SK-N-SH (cell line): ENCODE results near the gene PDE2A. TPM values are rescaled to one million over a fixed set of nuclear protein-coding genes. Genes with fewer than 3 reads are reported as not detected.

ENCODE experiments used
- CTCF ChIA-PET: fragments of 300-600, 350-600 bp; formaldehyde crosslinking; extraction: SDS; loops from one replicate; lab custom pipeline; 2021; lab: Yijun Ruan, JAX
- POLR2A ChIA-PET: fragments of 350-600 bp; sonication (Branson Sonifier 250); formaldehyde crosslinking; extraction: SDS; loops from one replicate; lab custom pipeline; 2020; ENCODE audit warnings: antibody characterized with exemption, inconsistent platforms; lab: Yijun Ruan, JAX
- DNase-seq: peaks from one replicate; pipeline ENCODE4 v3.0.0; 2012
- H2AFZ ChIP-seq: fragments of 200-600 bp; sonication (generic); 2 replicates; pipeline ENCODE4 v1.8.1; 2016; ENCODE audit warnings: antibody characterized with exemption, mild to moderate bottlenecking, low read depth
- H3F3A ChIP-seq: fragments of 200-600 bp; sonication (generic); replicated peaks from 2 replicates; pipeline ENCODE3; 2016; ENCODE audit warnings: antibody characterized with exemption, mild to moderate bottlenecking; ENCODE audit not compliant: insufficient read depth
- H3K27ac ChIP-seq, 2 experiments: fragments of 200-500 bp in 1 of 2; fragments of 200-600 bp in 1 of 2; sonication (Bioruptor generic) in 1 of 2; sonication (generic), shearing (Covaris generic) in 1 of 2; 2 replicates each; pipeline versions ENCODE4 v1.5.1 to v1.6.1; 2014 to 2016; ENCODE audit warnings: low read depth in 2 of 2, inconsistent platforms in 1 of 2, low read length in 1 of 2, mild to moderate bottlenecking in 1 of 2, mixed read lengths in 1 of 2
- H3K27me3 ChIP-seq: fragments of 200-600 bp; sonication (generic), shearing (Covaris generic); 2 replicates; pipeline ENCODE4 v1.6.1; 2016; ENCODE audit warnings: mixed run types; ENCODE audit not compliant: insufficient read depth
- H3K36me3 ChIP-seq, 2 experiments: fragments of 200-500 bp in 1 of 2; fragments of 200-600 bp in 1 of 2; sonication (Bioruptor generic) in 1 of 2; sonication (generic) in 1 of 2; replicated peaks in 1 of 2; 2 replicates each; pipeline versions ENCODE3 to v1.5.1; 2014 to 2016; ENCODE audit warnings: low read length in 1 of 2, mild to moderate bottlenecking in 1 of 2; ENCODE audit not compliant: insufficient read depth in 2 of 2, control insufficient read depth in 1 of 2
- H3K4me1 ChIP-seq, 2 experiments: fragments of 200-500 bp in 1 of 2; fragments of 200-600 bp in 1 of 2; sonication (Bioruptor generic) in 1 of 2; sonication (generic), shearing (Covaris generic) in 1 of 2; 2 replicates each; pipeline versions ENCODE4 v1.5.1 to v1.6.1; 2014 to 2016; ENCODE audit warnings: low read depth in 1 of 2, low read length in 1 of 2, mixed run types in 1 of 2; ENCODE audit not compliant: insufficient read depth in 2 of 2, control insufficient read depth in 1 of 2
- H3K4me2 ChIP-seq: fragments of 200-600 bp; sonication (generic), shearing (Covaris generic); 2 replicates; pipeline ENCODE4 v1.6.1; 2017; ENCODE audit warnings: mixed run types
- H3K4me3 ChIP-seq, 2 experiments: fragments of 200-500 bp in 1 of 2; fragments of 200-600 bp in 1 of 2; sonication (Bioruptor generic) in 1 of 2; sonication (generic), shearing (Covaris generic) in 1 of 2; 2 replicates each; pipeline versions ENCODE4 v1.5.1 to v1.8.1; 2014 to 2016; ENCODE audit warnings: low read depth in 2 of 2, inconsistent platforms in 1 of 2, low read length in 1 of 2, mild to moderate bottlenecking in 1 of 2, mixed read lengths in 1 of 2, moderate library complexity in 1 of 2
- H3K79me2 ChIP-seq: fragments of 200-600 bp; sonication (generic); 2 replicates; pipeline ENCODE4 v1.8.1; 2017; ENCODE audit warnings: mild to moderate bottlenecking; ENCODE audit not compliant: insufficient read depth
- H3K9ac ChIP-seq: fragments of 200-600 bp; sonication (generic); 2 replicates; pipeline ENCODE4 v1.6.1; 2017; ENCODE audit warnings: mixed run types
- H3K9me2 ChIP-seq: fragments of 200-600 bp; sonication (generic); 2 replicates; pipeline ENCODE4 v1.6.1; 2017; ENCODE audit warnings: mixed run types
- H3K9me3 ChIP-seq: fragments of 200-600 bp; sonication (generic); 2 replicates; pipeline ENCODE4 v1.6.1; 2017; ENCODE audit warnings: mixed run types, mild to moderate bottlenecking, moderate library complexity
- H4K20me1 ChIP-seq: fragments of 200-600 bp; sonication (generic); 2 replicates; pipeline ENCODE4 v1.6.1; 2017; ENCODE audit warnings: mild to moderate bottlenecking, mixed run types; ENCODE audit not compliant: insufficient read depth
- FOSL2 ChIP-seq: IDR thresholded peaks from 2 replicates; pipeline ENCODE4 v1.4.0; 2012; ENCODE audit warnings: low read depth, mild to moderate bottlenecking, moderate library complexity, borderline replicate concordance
- FOXJ3 ChIP-seq: sonication (generic); formaldehyde crosslinking; IDR thresholded peaks from 2 replicates; pipeline ENCODE4 v1.5.1; 2020; ENCODE audit warnings: mild to moderate bottlenecking, missing genetic modification reagents
- FOXM1 ChIP-seq: IDR thresholded peaks from 2 replicates; pipeline ENCODE4 v1.4.0; 2012; ENCODE audit warnings: low read depth, mild to moderate bottlenecking
- GABPA ChIP-seq: IDR thresholded peaks from 2 replicates; pipeline ENCODE4 v1.4.0; 2012; ENCODE audit warnings: low read depth, mild to moderate bottlenecking
- GATA2 ChIP-seq: sonication (generic); formaldehyde crosslinking; IDR thresholded peaks from 2 replicates; pipeline ENCODE4 v1.5.0; 2020; ENCODE audit warnings: mild to moderate bottlenecking, missing genetic modification reagents
- MEF2A ChIP-seq: IDR thresholded peaks from 2 replicates; pipeline ENCODE4 v1.4.0; 2012; ENCODE audit warnings: low read depth, borderline replicate concordance
- NFIC ChIP-seq: IDR thresholded peaks from 2 replicates; pipeline ENCODE4 v1.4.0; 2012; ENCODE audit warnings: borderline replicate concordance
- NRF1 ChIP-seq: IDR thresholded peaks from 2 replicates; pipeline ENCODE4 v1.6.1; 2012; ENCODE audit warnings: low read depth, mild to moderate bottlenecking, low read length
- RAD21 ChIP-seq: IDR thresholded peaks from 2 replicates; pipeline ENCODE4 v1.6.1; 2012; ENCODE audit warnings: mild to moderate bottlenecking, low read length
- RCOR1 ChIP-seq: fragments of 150-350 bp; IDR thresholded peaks from 2 replicates; pipeline ENCODE4 v1.6.1; 2017; ENCODE audit warnings: antibody characterized with exemption, low read length
- RXRA ChIP-seq: IDR thresholded peaks from 2 replicates; pipeline ENCODE4 v1.4.0; 2012; ENCODE audit warnings: low read depth, mild to moderate bottlenecking, borderline replicate concordance
- SIN3A ChIP-seq: IDR thresholded peaks from 2 replicates; pipeline ENCODE4 v1.6.1; 2012; ENCODE audit warnings: low read depth, mild to moderate bottlenecking, low read length, moderate library complexity, borderline replicate concordance
- SMC3 ChIP-seq: IDR thresholded peaks from 2 replicates; pipeline ENCODE4 v1.6.1; 2012; ENCODE audit warnings: low read depth, low read length, improper control_type of control experiment
- TAF1 ChIP-seq: IDR thresholded peaks from 2 replicates; pipeline ENCODE4 v1.6.1; 2012; ENCODE audit warnings: low read depth, mild to moderate bottlenecking, low read length, moderate library complexity, borderline replicate concordance
- TCF12 ChIP-seq: IDR thresholded peaks from 2 replicates; pipeline ENCODE4 v1.4.0; 2012
- TEAD4 ChIP-seq: IDR thresholded peaks from 2 replicates; pipeline ENCODE4 v1.4.0; 2012; ENCODE audit warnings: mild to moderate bottlenecking, borderline replicate concordance; ENCODE audit not compliant: insufficient read depth
- YY1 ChIP-seq: IDR thresholded peaks from 2 replicates; pipeline ENCODE4 v1.4.0; 2012; ENCODE audit warnings: low read depth, mild to moderate bottlenecking
- WGBS: methylation state at CpG from one replicate; pipeline ENCODE4 v1.1.6; 2017; ENCODE audit warnings: low lambda C conversion rate; 5-methylcytosine and 5-hydroxymethylcytosine counted together
- polyA plus RNA-seq, 3 experiments: library from polyadenylated mRNA; depleted of rRNA; stranded (reverse); fragments of >200 nt; gene quantifications; 2 replicates each; pipeline ENCODE4 v1.2.3, GENCODE V29; 2012
- TF ChIP-seq, protein P1 (sequence below): fragments of 150-350 bp; IDR thresholded peaks from 2 replicates; pipeline ENCODE4 v1.6.1; 2016; ENCODE audit warnings: mild to moderate bottlenecking, low read depth, low read length
- TF ChIP-seq, protein P2 (sequence below): fragments of 150-350 bp; IDR thresholded peaks from 2 replicates; pipeline ENCODE4 v1.6.1; 2017; ENCODE audit warnings: antibody characterized with exemption, low read length, low read depth, borderline replicate concordance
- TF ChIP-seq, protein P3 (sequence below): IDR thresholded peaks from 2 replicates; pipeline ENCODE4 v1.4.0; 2012; ENCODE audit warnings: low read depth

Gene PDE2A
- polyA plus RNA-seq, 1 of the 3 experiments (the other 2 are of a cell fraction), result 0.43 TPM

DNA sequence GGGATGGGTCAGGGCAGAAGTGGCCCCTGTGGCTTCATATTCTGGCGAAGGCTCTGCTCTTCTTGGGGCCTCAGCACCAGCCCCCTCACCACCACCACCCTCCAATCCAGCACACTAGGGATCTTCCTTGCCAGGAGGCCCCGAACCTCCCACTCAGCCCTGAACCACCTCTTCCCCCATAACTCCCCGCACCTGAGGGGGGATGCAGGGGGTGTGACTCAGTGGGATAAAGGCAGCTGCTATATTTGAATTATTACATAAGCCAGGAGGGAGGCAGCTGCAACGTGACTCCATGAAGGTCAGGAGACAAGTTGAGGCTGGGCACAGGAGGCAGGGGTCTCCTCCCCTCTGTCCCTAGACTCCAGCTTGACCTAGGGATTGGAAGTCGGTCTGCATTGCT is 5.6 kb upstream of the PDE2A start:
- TF ChIP-seq TCF12 (no peak), RXRA (no peak), SMC3 (no peak), FOSL2 (no peak), GABPA (no peak), RCOR1 (no peak), MEF2A (no peak), RAD21 (no peak), NFIC (no peak)
- TF ChIP-seq, protein P1, sequence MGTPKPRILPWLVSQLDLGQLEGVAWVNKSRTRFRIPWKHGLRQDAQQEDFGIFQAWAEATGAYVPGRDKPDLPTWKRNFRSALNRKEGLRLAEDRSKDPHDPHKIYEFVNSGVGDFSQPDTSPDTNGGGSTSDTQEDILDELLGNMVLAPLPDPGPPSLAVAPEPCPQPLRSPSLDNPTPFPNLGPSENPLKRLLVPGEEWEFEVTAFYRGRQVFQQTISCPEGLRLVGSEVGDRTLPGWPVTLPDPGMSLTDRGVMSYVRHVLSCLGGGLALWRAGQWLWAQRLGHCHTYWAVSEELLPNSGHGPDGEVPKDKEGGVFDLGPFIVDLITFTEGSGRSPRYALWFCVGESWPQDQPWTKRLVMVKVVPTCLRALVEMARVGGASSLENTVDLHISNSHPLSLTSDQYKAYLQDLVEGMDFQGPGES, result no peak
- Histone ChIP-seq H3K9me3 (no peaks in the 10 kb centered on the region), H3K9ac (no peak overlapping the region), H3K4me3 (no peak overlapping the region), H3F3A (no peaks in the 10 kb centered on the region), H2AFZ (no peak overlapping the region), H3K36me3 (no peaks in the 10 kb centered on the region), H3K9me2 (no peaks in the 10 kb centered on the region), H3K4me2 (no peak overlapping the region), H3K4me1 (peaks cover 0 to 7% of the 10 kb centered on the region in 2 experiments; a peak in 1 of 4 replicates), H3K79me2 (no peaks in the 10 kb centered on the region), H3K27me3 (peaks cover 6% of the 10 kb centered on the region; the same call in 1 of the 2 replicates), H3K27ac (no peak overlapping the region), H4K20me1 (peaks cover 16% of the 10 kb centered on the region)
- 83% methylated on average over 4 of the region's 5 CpGs for WGBS
- CTCF ChIA-PET, result interaction anchor here (0.7 to 12.2 kb wide), 9 partner anchors 11 to 209 kb away, joined by 3 to 207 read pairs (median 20); no protein-coding TSS in a partner anchor
- no peak for DNase-seq
- POLR2A ChIA-PET, result interaction anchor here (0.6 kb wide), 1 partner anchor 566 kb away, joined by 3 read pairs; no protein-coding TSS in a partner anchor

DNA sequence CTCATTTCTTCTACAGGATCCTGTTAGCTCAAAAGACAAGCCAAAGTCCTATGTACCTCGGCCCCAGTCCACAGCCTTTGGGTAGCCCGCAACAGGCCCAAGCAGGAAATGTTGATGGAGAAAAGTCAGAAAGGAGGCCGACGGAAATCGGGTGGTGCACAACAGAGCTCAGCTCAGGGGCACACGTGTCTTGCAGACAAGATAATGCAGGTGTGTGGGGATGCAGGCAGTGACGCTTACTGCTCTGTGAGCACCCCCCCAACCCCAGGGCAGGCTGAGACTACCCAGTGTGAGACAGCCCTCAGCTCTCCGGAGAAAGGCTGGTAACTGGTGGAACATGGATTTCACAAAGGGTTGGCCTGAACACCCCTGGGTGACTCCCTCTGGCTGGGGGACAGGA is 4.3 kb upstream of the PDE2A start:
- no peak overlapping the region for H2AFZ ChIP-seq
- 67% methylated on average over 7 of the region's 8 CpGs for WGBS
- POLR2A ChIA-PET, result no interaction called here
- no peaks in the 10 kb centered on the region for H3K36me3 ChIP-seq
- no peak for DNase-seq
- H3K4me2 ChIP-seq, result no peak overlapping the region
- H3K9ac ChIP-seq, result no peak overlapping the region
- H3K27me3 ChIP-seq, result peaks cover 17% of the 10 kb centered on the region; the same call in 1 of the 2 replicates
- no peak overlapping the region for H3K27ac ChIP-seq
- H3K79me2 ChIP-seq, result no peaks in the 10 kb centered on the region
- H3K9me2 ChIP-seq, result no peaks in the 10 kb centered on the region
- H4K20me1 ChIP-seq, result peaks cover 5% of the 10 kb centered on the region; the same call in 1 of the 2 replicates
- H3K4me3 ChIP-seq, result no peak overlapping the region
- CTCF ChIA-PET, result interaction anchor here (1.1 to 12.2 kb wide), 7 partner anchors 28 to 207 kb away, joined by 3 to 207 read pairs (median 20); no protein-coding TSS in a partner anchor
- H3K9me3 ChIP-seq, result no peaks in the 10 kb centered on the region
- no peak for TF ChIP-seq NRF1
- TF ChIP-seq, protein P2, sequence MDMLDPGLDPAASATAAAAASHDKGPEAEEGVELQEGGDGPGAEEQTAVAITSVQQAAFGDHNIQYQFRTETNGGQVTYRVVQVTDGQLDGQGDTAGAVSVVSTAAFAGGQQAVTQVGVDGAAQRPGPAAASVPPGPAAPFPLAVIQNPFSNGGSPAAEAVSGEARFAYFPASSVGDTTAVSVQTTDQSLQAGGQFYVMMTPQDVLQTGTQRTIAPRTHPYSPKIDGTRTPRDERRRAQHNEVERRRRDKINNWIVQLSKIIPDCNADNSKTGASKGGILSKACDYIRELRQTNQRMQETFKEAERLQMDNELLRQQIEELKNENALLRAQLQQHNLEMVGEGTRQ, result no peak
- TF ChIP-seq NFIC, result no peak
- TF ChIP-seq, protein P3, sequence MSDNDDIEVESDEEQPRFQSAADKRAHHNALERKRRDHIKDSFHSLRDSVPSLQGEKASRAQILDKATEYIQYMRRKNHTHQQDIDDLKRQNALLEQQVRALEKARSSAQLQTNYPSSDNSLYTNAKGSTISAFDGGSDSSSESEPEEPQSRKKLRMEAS, result no peak
- TF ChIP-seq GATA2, result no peak
- no peak for TF ChIP-seq SIN3A
- no peak for TF ChIP-seq FOXM1
- no peak for TF ChIP-seq FOXJ3 (CRISPR knock-in tag)
- TF ChIP-seq TEAD4, result no peak
- no peak for TF ChIP-seq YY1
- TF ChIP-seq TAF1, result no peak
- H3K4me1 ChIP-seq, result peaks cover 0 to 19% of the 10 kb centered on the region in 2 experiments; a peak in 1 of 4 replicates
- no peaks in the 10 kb centered on the region for H3F3A ChIP-seq
